ENCODE data around the gene FGFR2.

The FGFR2 gene

DNA sequence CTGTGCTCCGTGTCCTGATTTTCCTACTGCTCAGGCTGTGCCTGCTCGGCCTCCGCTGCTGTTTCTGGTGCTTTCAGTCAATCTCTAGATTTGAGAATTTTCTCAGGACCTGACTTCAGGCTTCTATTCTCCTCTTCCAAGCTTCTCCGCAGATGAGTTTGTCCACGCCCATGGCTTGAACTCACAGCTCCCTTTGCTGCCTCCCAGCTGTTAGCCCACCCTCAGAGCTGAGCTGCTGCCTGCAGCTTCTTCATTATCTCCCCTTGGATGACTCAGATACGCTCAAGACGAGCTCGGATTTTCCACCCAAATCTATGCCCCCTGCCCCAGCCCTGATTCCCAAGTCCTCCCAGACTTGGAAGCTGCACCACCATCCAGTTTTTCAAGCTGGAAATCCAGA is 104.7 kb downstream of the FGFR2 start:
- no peak for DNase-seq (ENCODE audit: low read depth)

DNA sequence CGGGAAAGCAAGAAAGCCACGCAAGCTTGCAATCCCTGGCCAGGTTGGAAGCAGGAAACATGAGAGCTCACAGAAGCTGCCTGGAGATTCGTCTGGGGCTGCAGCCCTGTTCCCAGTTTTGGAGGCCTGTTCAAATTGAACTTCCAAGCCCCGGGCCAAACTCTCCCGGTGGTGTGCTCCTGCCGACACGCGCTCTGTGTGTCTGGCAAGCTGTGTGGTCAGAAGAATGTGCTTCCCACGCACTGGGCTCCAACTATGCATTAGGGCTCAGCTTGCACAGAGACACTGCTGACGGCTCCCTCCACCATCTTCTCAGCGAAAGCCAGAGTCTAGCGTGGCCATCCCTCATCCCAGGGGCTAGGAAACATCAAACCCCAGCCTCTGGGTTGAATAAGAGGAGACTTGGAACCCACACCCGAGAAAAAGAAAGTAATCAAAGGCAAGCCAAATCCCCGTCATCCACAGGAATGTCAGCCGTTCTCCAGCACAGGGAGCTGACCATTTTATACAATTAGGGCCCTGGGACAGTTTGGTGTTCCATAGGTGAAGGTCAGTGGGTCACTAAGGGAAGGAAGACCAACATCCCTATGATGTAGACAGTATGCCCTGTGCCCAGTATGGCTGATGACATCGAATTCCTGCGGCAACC is 107.2 kb downstream of the FGFR2 start:
- DNase-seq (ENCODE audit: low read depth), result no peak

DNA sequence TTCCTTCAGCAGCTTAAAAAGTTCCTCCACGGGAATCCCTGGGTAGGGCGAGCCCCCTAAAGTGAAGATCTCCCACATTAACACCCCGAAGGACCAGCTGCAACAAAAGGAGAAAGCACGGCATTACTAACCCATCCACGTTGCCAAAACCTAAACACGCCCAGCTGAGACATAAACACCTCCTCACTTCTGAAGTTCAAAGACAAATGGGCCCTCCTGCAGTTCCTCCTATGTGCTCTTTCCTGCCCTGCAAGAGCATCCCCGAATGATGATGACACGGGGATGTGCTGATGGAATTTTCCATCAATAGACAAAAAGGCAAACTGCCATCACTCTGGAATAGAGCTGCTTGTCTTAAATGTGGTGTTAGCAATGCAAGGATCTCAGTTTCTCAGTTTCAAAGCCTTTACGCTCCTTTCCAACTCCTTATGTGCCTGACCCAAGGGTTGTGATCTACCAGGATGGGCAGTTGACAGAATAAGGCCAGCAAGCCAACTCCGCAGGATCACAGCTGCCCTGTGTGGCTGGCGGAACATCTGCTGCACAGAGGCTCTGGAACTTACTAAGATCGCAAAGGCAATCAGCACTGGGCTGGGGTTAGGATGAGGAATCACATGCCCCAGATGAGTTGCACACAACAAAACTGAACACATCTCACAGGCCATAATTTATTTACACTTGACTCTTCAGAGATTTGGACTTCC is 112.7 kb downstream of the FGFR2 start:
- DNase-seq (ENCODE audit: low read depth), result no peak

DNA sequence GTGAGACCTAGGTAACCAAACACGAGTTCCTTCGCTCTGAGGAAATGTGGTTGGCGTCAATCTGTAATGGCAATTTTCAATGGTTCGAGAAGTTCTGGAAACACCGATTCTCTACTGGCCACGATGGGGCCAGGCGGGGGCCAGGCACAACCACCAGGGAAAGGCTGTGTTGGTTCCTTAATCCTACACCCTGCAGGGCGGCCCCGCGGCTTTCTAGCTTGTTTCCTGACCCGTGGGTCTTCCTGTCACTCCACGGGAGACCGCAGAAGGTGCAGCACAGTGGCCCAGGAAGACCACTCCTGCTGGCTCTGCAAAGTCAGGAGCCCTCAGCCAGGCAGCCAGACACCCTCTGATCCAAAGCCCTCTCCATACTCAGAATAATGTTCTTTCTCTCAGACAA is 113.4 kb downstream of the FGFR2 start:
- no peak for DNase-seq (ENCODE audit: low read depth)

DNA sequence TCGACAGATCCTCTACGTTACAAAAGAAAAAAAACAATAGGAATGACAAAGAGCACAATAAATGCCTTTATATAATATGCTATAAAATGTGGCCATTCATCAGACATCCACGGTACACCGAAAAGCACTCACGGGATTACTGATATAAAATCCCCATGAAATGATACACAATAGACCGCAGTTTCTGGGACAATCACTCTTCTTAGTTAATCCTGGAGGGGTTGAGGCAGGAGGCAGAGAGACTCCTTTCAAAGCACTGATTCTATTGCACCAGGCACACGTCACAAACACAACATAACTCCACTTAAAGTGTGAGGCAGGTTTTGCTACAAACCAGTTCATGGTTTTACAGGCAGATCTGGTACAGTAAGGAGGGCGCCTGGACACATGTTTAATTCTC is 113.8 kb downstream of the FGFR2 start:
- DNase-seq (ENCODE audit: low read depth), result no peak

DNA sequence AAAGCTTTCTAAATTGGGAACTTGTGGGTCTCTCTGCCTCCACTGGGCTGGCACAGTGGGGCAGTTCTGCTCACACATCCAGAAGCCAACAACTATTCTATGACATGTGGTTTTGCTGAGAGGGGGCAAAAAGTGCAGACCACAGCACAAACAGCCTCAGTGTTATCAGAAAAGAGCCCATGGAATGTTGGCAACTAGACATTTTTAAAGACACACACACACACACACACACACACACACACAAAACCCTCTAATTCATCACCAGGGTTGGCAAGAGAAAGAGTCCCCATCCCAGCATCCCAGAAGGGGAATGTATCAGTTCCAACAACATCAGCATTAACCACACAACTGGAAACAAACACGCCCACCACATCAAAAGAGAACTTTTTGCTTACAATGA is 117.1 kb downstream of the FGFR2 start:
- DNase-seq (ENCODE audit: low read depth), result no peak

DNA sequence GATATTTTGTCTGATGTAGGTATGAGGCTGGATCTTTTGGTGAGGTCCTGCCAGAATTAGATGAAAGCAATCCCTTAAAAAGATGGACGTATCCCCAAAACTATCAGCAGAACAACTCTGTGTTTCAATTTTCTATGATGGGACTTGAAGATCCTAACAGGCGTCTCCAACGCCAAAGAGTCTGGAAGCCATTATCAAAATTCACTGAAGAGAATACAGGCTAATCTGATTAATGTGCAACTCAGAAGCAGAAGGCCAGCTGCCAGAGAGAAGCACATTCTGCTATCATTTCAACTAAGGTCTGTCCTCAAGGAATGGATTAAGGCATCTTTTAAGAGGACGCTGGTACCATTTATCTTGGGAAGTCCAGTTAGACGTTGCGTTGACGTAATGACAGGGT is 119.7 kb downstream of the FGFR2 start:
- no peak for DNase-seq (ENCODE audit: low read depth)

DNA sequence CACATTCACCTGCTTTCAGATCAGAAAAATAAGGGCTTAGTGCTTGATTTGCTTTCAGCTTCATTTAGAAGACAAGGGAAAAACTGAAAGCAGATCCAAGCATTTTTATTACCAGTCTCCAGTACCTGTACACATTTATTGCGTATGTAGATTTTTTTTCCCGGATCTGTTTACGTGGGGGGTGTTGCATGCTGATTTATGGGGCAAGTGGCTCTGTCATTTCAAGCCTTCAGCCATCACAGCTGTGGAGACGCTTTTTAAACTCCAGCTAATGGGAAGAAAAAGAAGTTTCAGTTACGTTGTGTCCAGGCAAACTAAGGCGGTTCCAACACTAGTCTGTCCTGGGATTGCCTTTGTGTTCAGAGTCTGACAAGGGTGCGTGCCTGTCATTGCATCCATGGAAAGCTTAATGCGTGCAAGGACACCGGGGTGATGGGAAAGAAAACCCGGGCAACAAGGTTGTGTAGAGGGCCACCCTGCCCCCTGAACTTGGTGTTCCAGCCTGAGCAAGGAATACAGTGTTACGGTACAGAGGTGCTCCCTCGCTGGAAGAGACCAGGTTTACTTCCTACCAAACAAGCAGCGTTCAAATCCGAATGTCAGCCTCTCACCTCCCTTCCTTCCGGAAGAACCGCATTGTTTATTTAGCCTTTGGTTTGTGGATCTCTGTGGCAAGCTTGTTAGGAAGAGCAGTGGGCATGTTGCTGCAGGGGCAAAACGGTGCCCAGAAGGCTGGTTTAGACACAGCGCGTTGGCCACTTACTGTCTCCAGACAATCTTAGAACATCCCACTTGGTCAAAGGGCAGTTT is 128.2 kb downstream of the FGFR2 start:
- no peak for DNase-seq (ENCODE audit: low read depth)

DNA sequence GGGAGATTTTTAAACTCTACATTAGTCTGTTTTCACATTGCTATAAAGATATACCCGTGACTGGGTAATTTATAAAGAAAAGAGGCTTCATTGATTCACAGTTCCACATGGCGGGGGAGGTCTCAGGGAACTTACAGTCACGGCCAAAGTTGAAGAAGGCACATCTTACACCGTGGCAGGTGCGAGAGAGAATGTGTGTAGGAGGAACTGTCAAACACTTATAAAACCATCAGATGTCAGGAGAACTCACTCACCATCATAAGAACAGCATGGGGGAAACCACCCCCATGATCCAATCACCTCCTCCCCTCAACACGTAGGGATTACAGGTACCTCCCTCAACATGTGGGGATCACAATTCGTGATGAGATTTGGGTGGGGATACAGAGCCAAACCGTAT is 129.5 kb downstream of the FGFR2 start:
- DNase-seq (ENCODE audit: low read depth), result no peak

DNA sequence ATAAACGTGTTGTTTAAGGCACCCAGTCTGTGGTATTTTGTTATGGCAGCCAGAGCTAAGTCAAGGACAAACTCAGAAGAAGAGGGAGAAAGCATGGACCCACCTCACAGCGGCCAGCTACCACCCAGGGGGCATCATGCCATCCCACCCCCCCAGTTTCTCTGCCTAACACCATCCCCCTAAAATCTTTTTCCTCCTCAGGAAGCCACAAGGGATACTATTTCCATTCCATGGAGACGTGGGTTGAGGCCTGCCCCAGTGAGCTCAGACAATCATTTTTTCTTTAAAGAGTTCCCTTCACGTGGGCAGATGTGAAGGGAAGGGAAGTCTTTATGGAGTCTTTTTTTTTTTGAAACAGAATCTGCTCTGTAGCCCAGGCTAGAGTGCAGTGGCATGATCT is 131.8 kb downstream of the FGFR2 start:
- no peak for DNase-seq (ENCODE audit: low read depth)

DNA sequence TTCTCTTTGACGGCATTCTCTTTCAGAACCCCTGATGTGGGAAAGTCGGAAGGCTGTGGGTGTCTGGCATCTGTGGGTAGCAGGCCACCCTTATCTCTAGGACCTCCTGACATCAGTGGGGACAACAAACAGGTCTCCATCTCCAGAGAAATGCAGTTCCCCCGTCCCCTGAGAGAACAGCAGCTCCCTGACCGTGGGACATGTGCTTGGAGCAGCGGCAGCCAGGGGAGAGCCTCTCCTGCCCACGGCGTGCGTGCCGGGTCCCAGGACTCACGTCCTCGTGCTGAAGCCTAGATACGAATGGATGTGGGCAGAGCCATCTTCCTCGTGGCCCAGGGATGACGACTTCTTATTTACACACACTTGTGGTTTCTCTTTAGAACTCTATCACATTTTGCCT is 133.0 kb downstream of the FGFR2 start:
- DNase-seq (ENCODE audit: low read depth), result no peak

DNA sequence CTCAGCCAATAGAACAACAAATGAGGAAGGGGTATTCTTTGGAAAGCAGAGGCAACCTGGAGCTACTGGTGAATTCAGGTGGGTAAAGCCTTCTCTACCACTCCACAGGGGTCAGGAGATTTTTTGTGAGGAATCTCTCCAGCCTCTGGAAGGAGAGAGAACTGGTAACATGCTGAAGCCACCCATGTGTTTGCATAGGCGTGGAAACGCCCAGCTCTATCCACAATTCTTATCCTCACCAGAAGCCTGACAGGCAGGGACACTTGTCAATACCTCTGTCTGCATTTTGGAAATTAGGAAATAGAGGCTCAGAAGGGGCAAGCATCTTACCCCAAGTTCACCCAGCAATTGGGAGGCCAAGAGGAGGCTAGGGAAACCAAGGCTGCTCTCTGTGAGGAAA is 133.7 kb downstream of the FGFR2 start:
- DNase-seq (ENCODE audit: low read depth), result no peak

DNA sequence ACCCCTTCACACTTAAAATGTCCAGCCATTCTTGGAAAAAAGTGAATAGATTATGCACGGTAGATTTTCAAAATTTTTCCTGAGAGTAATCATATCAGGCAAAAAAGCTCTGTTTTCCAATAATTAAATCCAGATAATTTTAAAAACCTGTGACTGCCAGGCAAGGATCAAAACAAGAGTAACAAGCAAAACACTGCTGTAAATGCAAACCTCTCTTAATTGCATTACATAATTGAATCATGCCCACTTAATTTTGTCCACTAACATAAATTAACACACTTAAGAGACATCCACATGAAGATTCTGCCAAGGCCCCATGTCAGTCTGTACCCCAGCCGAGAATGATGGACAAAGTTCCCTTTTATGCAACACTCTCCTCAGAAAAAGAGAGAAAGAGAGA is 135.3 kb downstream of the FGFR2 start:
- DNase-seq (ENCODE audit: low read depth), result no peak

DNA sequence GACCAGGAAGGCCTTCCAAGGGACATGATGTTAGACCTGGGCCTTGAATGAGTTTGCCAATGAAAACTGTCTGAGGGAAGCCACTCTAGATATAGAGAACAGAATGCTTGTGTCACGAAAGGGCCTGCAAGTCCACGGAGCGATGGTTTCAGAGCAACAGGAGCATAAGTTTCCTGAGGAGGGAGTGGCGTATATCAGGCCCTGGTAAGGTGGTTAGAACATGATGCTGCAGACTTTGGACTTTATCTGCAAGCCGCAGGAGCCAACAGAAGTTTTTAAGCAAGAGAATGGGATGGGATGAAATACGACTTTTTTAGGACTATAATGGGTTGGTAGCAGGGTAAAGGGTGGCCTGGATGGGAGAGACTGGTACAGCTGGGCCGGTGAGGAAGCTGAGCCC is 136.0 kb downstream of the FGFR2 start:
- no peak for DNase-seq (ENCODE audit: low read depth)

DNA sequence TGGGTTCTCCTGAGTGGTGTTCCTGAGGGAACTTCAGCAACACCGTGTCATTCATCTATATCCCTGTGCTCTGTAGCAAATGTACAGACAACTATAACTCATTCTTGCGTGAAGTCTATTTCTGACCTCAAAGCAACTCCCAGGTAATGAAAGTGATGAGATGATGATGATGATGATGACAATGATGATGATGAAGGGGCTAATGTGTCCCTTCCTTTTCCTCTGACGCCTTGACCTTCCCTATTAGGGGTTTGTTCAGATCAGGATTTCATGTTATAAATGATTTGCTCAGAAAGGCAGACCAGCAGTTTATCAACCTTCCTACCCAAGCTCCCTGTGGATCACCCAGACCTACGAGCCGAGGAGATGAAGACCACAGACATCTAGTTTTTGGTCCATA is 136.9 kb downstream of the FGFR2 start:
- DNase-seq (ENCODE audit: low read depth), result no peak

DNA sequence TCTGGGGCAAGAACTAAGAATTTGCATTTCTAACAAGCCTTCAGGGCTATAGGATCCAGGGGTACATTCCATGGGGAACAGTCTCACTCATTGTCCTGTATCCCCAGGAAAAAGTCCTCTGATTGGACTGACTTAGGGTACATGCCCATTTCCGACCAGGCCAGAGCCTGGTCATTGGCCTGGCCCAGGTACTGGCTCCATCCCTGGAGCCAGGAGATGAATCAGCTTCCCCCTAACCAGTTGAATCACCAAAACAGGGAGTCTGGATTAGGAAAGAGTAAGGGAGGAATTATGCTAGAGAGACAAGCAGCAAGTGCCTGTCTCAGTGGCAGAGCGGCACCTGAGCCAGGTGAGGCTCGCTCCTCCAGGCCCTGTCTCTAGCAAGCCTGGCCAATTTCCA is 137.5 kb downstream of the FGFR2 start:
- DNase-seq (ENCODE audit: low read depth), result no peak

DNA sequence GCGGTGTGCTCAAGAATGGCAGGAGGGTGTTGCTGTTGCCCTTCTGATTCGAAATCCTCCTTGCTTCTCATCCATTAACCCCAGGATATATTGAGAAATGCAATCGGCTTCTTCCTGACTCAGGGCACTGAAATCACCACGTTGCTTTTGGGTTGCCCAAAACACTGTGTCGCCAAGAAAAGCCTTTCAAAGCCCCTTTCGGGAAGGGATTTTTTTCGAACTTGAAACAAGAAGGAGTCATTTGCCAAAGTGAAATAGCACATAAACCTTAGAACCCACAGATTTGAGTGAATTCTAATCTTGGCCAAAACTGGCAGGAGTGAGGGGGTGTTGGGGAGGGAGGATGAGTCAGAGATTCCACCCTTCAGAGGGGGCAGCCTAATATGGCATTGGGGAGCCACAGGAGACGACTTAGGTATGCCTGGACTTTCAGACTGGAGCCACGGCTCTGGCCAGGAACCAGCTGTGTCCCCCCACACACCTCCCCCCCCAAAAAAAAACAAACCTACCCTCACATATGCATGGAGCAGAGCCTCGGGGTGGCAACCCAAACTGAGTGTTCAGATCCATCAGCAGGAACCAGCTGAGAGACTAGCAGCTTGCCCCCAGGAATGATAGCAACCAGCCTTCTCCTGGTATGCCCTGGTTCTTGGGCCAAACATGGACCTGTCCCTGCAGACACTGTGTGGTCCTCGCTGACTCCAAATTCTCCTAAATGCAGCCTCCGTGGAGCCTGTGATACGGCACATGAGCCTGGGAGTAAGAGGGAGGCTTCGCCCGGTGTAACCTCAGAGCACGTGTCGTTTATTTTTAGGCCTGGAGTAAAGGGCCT is 138.4 kb downstream of the FGFR2 start:
- no peak for DNase-seq (ENCODE audit: low read depth)

DNA sequence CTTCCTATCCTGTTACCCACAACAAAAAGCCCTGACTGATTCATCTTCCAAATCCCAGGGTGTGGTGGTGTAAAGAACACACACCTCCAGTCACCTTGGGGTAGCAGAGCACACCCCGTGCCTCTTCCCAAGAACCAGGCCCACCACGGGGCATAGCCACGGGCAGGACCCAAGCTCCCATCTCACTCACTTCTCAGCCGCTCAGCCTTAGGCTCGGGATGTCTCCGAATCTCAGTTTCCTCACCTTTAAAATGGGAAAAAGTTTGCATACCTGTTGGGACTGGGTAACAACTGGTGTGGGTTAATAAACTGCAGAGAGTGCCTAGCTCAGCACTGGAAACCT is 139.0 kb downstream of the FGFR2 start:
- DNase-seq (ENCODE audit: low read depth), result no peak

DNA sequence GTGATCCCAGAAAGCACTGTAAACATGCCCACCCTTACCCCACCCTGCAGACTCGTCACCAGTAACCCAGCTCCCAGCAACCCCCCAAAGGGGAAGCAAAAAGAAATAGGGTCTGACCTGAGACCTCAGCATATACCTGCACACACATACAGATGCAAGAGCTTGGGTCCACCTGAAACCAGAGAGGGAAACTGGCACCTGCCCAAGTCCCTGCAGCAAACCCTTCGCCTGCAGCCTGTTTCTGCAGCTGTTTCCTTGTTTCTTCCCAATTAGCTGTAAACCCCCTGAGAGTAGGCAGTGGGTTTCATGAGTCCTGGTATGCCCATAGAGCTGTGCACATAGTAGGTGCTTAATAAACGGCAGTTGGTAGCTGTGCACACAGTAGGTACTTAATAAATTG is 140.5 kb downstream of the FGFR2 start:
- DNase-seq (ENCODE audit: low read depth), result no peak

DNA sequence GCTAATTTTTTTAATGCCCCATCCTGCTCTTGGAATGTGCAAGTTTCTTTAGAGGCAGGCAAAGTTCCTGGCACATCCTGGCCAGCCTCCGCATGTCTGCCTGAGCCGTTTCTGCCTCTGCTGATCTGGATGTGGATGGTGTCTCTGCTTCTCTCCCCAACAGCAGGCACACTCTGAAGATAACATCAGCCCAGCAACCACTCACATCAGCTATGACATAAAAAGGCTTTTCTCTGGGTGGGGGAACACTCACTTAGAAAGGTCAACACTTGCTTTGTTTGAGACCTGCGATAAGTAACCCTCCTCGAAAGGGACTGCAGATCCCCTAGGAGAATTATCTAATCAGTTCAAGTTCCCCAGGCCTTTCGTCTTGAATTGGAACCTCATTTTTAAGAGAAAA is 142.9 kb downstream of the FGFR2 start:
- DNase-seq (ENCODE audit: low read depth), result no peak

DNA sequence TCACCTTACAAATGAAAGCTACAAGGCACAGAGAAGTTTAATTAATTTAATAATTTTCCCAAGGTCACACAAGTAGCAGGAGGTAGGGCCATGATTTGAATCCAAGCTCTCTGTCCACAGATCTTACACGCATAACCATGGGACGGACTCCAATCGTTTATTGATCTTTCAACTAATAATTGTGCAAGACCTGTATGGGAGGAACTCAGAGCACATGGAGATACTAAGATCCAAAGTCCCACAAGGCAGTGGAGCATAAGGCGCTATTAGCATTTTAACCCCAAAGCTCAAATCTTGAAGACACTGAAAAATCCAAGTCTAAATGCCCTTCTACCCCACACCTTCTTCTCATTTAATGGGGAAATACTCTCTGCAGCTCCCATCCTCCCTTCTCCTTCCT is 143.5 kb downstream of the FGFR2 start:
- no peak for DNase-seq (ENCODE audit: low read depth)

DNA sequence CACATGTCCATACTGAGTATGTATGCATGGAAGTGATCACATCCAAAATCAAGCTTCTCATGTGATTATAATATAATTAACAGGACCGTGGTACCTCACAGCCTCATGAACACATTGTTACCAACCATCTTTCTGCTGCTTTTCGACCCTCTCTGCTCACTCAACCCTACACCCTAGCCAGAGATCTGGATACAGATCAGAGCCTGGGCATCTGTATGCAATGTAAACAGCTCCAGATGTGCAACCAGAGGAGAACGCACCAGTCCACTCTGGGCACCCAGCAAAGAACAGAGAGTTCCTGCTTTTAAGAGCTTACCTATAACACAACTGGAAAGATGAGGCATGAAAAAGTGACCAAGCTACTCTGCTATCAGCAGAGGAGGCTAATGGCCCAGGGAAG is 145.1 kb downstream of the FGFR2 start:
- no peak for DNase-seq (ENCODE audit: low read depth)

DNA sequence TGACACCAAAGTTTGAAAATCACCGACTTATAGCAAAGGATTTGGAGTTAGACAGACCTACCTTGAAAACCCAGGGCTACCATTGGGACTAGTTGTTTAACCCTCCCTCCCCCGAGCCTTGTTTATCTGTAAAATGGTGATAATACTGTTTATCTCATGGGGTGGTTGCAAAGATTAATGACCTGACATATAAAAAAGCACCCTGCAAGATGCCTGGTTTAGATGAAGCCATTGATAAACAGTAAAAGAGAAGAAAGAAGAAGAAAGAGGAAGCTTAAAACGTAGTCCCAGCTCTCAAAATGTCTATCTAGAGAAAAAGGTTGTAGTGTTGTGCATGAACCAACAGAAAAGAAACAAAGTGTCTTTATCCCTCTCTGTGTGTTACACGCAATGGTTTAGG is 145.7 kb downstream of the FGFR2 start:
- DNase-seq (ENCODE audit: low read depth), result no peak

Measured in ELR (cell line).